IMR-90 (cell line): ENCODE measurements around the gene RFTN1. TPM values are rescaled to one million over a fixed set of nuclear protein-coding genes. Genes with fewer than 3 reads are reported as not detected.

Source experiments
- ATAC-seq: fragments of 200-7000 bp; cut with Tn5 transposase; 2 replicates; pipeline ENCODE4 v1.9.1; 2020; ENCODE audit warnings: low read depth, mild to moderate bottlenecking, moderate library complexity
- BruUV-seq: library from RNA; stranded (reverse); fragments of 400-500 nt; replicated peaks from 2 replicates; lab custom pipeline; 2021; lab: Mats Ljungman, UMichigan
- CTCF ChIA-PET: fragments of 300-600 bp; formaldehyde crosslinking; extraction: SDS; loops from one replicate; lab custom pipeline; 2021; ENCODE audit warnings: antibody characterized with exemption; lab: Yijun Ruan, JAX
- POLR2A ChIA-PET: fragments of 300-600 bp; sonication (Branson Sonifier 250); formaldehyde crosslinking; loops from one replicate; lab custom pipeline; 2022; ENCODE audit warnings: antibody characterized with exemption; ENCODE audit not compliant: unreplicated experiment; lab: Charles Lee
- DNase-seq: peaks from one replicate; pipeline ENCODE4 v3.0.0; 2013
- H2AFZ ChIP-seq: replicated peaks from 2 replicates; pipeline ENCODE3; 2013; ENCODE audit warnings: low read length, mild to moderate bottlenecking; ENCODE audit not compliant: poor library complexity
- H2AK5ac ChIP-seq: 2 replicates; pipeline ENCODE4 v1.6.1; 2013; ENCODE audit warnings: low read depth, low read length, inconsistent platforms
- H2AK9ac ChIP-seq: replicated peaks from 2 replicates; pipeline ENCODE3; 2013; ENCODE audit warnings: mild to moderate bottlenecking, low read depth, low read length, moderate library complexity; ENCODE audit not compliant: poor library complexity
- H2BK120ac ChIP-seq: 2 replicates; pipeline ENCODE4 v1.6.1; 2013; ENCODE audit warnings: low read depth, low read length, inconsistent platforms
- H2BK15ac ChIP-seq: 3 replicates; pipeline ENCODE4 v1.6.1; 2013; ENCODE audit warnings: low read depth, low read length, inconsistent platforms
- H2BK20ac ChIP-seq: 2 replicates; pipeline ENCODE4 v1.6.1; 2013; ENCODE audit warnings: low read depth, mild to moderate bottlenecking, inconsistent platforms, low read length, moderate library complexity
- H2BK5ac ChIP-seq: 2 replicates; pipeline ENCODE4 v1.6.1; 2013; ENCODE audit warnings: mild to moderate bottlenecking, low read depth, low read length, inconsistent platforms; ENCODE audit not compliant: poor library complexity, severe bottlenecking
- H3K14ac ChIP-seq: replicated peaks from 2 replicates; pipeline ENCODE4 v1.6.1; 2013; ENCODE audit warnings: low read depth, low read length, inconsistent platforms
- H3K18ac ChIP-seq: 2 replicates; pipeline ENCODE4 v1.6.1; 2013; ENCODE audit warnings: low read depth, low read length, control low read depth
- H3K23ac ChIP-seq: 2 replicates; pipeline ENCODE4 v1.6.1; 2013; ENCODE audit warnings: low read depth, low read length, inconsistent platforms
- H3K27ac ChIP-seq: 2 replicates; pipeline ENCODE4 v1.5.1; 2013; ENCODE audit warnings: mild to moderate bottlenecking, control low read depth, low read length; ENCODE audit not compliant: insufficient read depth
- H3K27me3 ChIP-seq: 2 replicates; pipeline ENCODE4 v1.6.1; 2013; ENCODE audit warnings: low read length; ENCODE audit not compliant: control insufficient read depth, insufficient read depth
- H3K36me3 ChIP-seq: 2 replicates; pipeline ENCODE4 v1.6.1; 2013; ENCODE audit warnings: low read length, mixed read lengths; ENCODE audit not compliant: control insufficient read depth, insufficient read depth
- H3K4ac ChIP-seq: 2 replicates; pipeline ENCODE4 v1.6.1; 2013; ENCODE audit warnings: low read depth, low read length, inconsistent platforms
- H3K4me1 ChIP-seq: 2 replicates; pipeline ENCODE4 v1.6.1; 2013; ENCODE audit warnings: low read length, mixed read lengths; ENCODE audit not compliant: control insufficient read depth, insufficient read depth
- H3K4me2 ChIP-seq: 2 replicates; pipeline ENCODE4 v1.6.1; 2013; ENCODE audit warnings: low read depth, mild to moderate bottlenecking, control low read depth, low read length, moderate library complexity
- H3K4me3 ChIP-seq: 2 replicates; pipeline ENCODE4 v1.5.1; 2013; ENCODE audit warnings: low read depth, mild to moderate bottlenecking, control low read depth, low read length, moderate library complexity; ENCODE audit not compliant: insufficient read depth
- H3K56ac ChIP-seq: 2 replicates; pipeline ENCODE4 v1.6.1; 2013; ENCODE audit warnings: low read length, inconsistent platforms; ENCODE audit not compliant: insufficient read depth; ENCODE audit errors: extremely low read depth
- H3K79me1 ChIP-seq, 2 experiments: 2 replicates each; pipeline ENCODE4 v1.6.1; 2013; ENCODE audit warnings: low read length in 2 of 2, inconsistent platforms in 1 of 2, low read depth in 1 of 2
- H3K9ac ChIP-seq: 2 replicates; pipeline ENCODE4 v1.6.1; 2013; ENCODE audit warnings: low read depth, low read length, control low read depth
- H3K9me1 ChIP-seq: 2 replicates; pipeline ENCODE4 v1.6.1; 2013; ENCODE audit warnings: low read length, inconsistent platforms; ENCODE audit not compliant: insufficient read depth
- H3K9me3 ChIP-seq: 2 replicates; pipeline ENCODE4 v1.6.1; 2013; ENCODE audit warnings: low read length; ENCODE audit not compliant: control insufficient read depth, insufficient read depth
- H4K20me1 ChIP-seq: 2 replicates; pipeline ENCODE4 v1.6.1; 2013; ENCODE audit warnings: low read length, inconsistent platforms; ENCODE audit not compliant: insufficient read depth
- H4K5ac ChIP-seq: 2 replicates; pipeline ENCODE4 v1.6.1; 2013; ENCODE audit warnings: mild to moderate bottlenecking, low read depth, low read length, control low read depth
- H4K8ac ChIP-seq, 2 experiments: 2 replicates each; pipeline ENCODE4 v1.6.1; 2013; ENCODE audit warnings: low read depth in 2 of 2, low read length in 2 of 2, control low read depth in 1 of 2, inconsistent platforms in 1 of 2
- H4K91ac ChIP-seq: 2 replicates; pipeline ENCODE4 v1.6.1; 2013; ENCODE audit warnings: low read depth, low read length, inconsistent platforms; ENCODE audit not compliant: insufficient read depth
- BHLHE40 ChIP-seq: fragments of 150-350 bp; IDR thresholded peaks from 2 replicates; pipeline ENCODE4 v1.6.1; 2016; ENCODE audit warnings: mild to moderate bottlenecking, low read depth, low read length
- CEBPB ChIP-seq: IDR thresholded peaks from 2 replicates; pipeline ENCODE4 v1.6.1; 2012; ENCODE audit warnings: low read depth, low read length, improper control_type of control experiment
- RFX5 ChIP-seq: IDR thresholded peaks from 2 replicates; pipeline ENCODE4 v1.8.0; 2012; ENCODE audit warnings: low read depth, mild to moderate bottlenecking, low read length, moderate library complexity
- WGBS, 2 experiments: methylation state at CpG; one replicate each; pipeline versions ENCODE4 v1.1.5 to v1.1.7; 2013; ENCODE audit warnings: missing lambda C conversion rate in 2 of 2; ENCODE audit not compliant: insufficient read length in 1 of 2; ENCODE audit errors: extremely low coverage in 2 of 2; 5-methylcytosine and 5-hydroxymethylcytosine counted together
- dilution Hi-C: fragments of 300-500 bp; cut with HindIII; formaldehyde crosslinking; loops from one replicate; pipeline ENCODE4 v1.14.3; 2018; ENCODE audit warnings: low sequenced_read_pairs; ENCODE audit not compliant: unreplicated experiment
- in situ Hi-C: fragments of 300-500 bp; cut with MboI; formaldehyde crosslinking; loops from 3 replicates; pipeline ENCODE4 v1.14.3; 2019; ENCODE audit warnings: low sequenced_read_pairs, inconsistent platforms, mixed read lengths
- intact Hi-C: fragments of 100-400 bp; cut with micrococcal nuclease; formaldehyde crosslinking; loops from 2 replicates; pipeline ENCODE4 v1.10.0; 2022
- polyA plus RNA-seq, 3 experiments: library from polyadenylated mRNA; depleted of rRNA; stranded (reverse); fragments of >200 nt; gene quantifications; 2 replicates each; pipeline ENCODE4 v1.2.3, GENCODE V29; 2012; ENCODE audit warnings: low replicate concordance in 1 of 3
- total RNA-seq: library from RNA; depleted of rRNA; stranded (reverse); fragments of >200 nt; gene quantifications from 2 replicates; pipeline ENCODE4 v1.2.3, GENCODE V29; 2012

Gene RFTN1
- total and polyA plus RNA-seq, 2 of the 4 experiments (the other 2 are of a cell fraction), result 45.0 to 52.0 TPM

GRCh38 chr3:16392065-16392464, 121.4 kb downstream of the RFTN1 start:
- Histone ChIP-seq H2BK120ac (no peak overlapping the region), H3K23ac (no peak overlapping the region), H3K9me1 (peaks cover 15% of the 10 kb centered on the region), H2BK5ac (no peak overlapping the region), H3K18ac (peak overlapping the region; percentile 22), H3K79me1 (peaks cover 31 to 57% of the 10 kb centered on the region in 2 experiments), H3K9ac (no peak overlapping the region), H3K36me3 (0 out of 2 replicates have a peak, but pooled peaks cover 1% of the 10 kb centered on the region), H3K4me3 (no peak overlapping the region), H3K14ac (peak overlapping the region; percentile 55; the same call in 1 of the 2 replicates), H2AFZ (no peak overlapping the region), H3K27ac (peak overlapping the region; percentile 12; the same call in 1 of the 2 replicates), H3K56ac (no peak overlapping the region), H4K5ac (peak overlapping the region; percentile 77), H3K27me3 (no peaks in the 10 kb centered on the region), H4K91ac (peak overlapping the region; percentile 6; the same call in 1 of the 2 replicates), H3K4ac (peak overlapping the region; percentile 54; the same call in 1 of the 2 replicates), H3K4me1 (peaks cover 23% of the 10 kb centered on the region), H2AK5ac (peak overlapping the region; percentile 67; the same call in 1 of the 2 replicates), H2AK9ac (no peak overlapping the region), H2BK15ac (peak overlapping the region; percentile 36; the same call in 2 of the 3 replicates), H2BK20ac (peak overlapping the region; percentile 52; the same call in 1 of the 2 replicates), H4K20me1 (peaks cover 3% of the 10 kb centered on the region; the same call in 1 of the 2 replicates), H4K8ac (peak overlapping the region in 1 of 2 experiments; percentile 43; a peak in 2 of 4 replicates), H3K4me2 (no peak overlapping the region), H3K9me3 (no peaks in the 10 kb centered on the region)
- ChIA-PET POLR2A (no interaction called here), CTCF (interaction anchor here (0.6 kb wide), 1 partner anchor 127 kb away, joined by 4 read pairs; no protein-coding TSS in a partner anchor)
- no peak for ATAC-seq
- intact Hi-C loops, result loop anchor here (5.0 kb wide), 1 partner anchor 75 kb away; no protein-coding TSS in a partner anchor
- TF ChIP-seq BHLHE40 (no peak), CEBPB (no peak), RFX5 (no peak)
- DNase-seq, result no peak
- in situ Hi-C loops, result no loop called here
- dilution Hi-C loops, result no loop called here
- WGBS, 2 experiments, result no CpG with 5 or more reads among the region's 1 CpG
- BruUV-seq, result no TSS peak
